HG02763 (cell line): Measurements from ENCODE around the gene PGGT1B.

Experiments used
- ATAC-seq: cut with Tn5 transposase; IDR thresholded peaks from one replicate; pipeline ENCODE4 v1.9.1; 2021; ENCODE audit warnings: mild to moderate bottlenecking, moderate library complexity; ENCODE audit not compliant: unreplicated experiment

The PGGT1B gene

DNA sequence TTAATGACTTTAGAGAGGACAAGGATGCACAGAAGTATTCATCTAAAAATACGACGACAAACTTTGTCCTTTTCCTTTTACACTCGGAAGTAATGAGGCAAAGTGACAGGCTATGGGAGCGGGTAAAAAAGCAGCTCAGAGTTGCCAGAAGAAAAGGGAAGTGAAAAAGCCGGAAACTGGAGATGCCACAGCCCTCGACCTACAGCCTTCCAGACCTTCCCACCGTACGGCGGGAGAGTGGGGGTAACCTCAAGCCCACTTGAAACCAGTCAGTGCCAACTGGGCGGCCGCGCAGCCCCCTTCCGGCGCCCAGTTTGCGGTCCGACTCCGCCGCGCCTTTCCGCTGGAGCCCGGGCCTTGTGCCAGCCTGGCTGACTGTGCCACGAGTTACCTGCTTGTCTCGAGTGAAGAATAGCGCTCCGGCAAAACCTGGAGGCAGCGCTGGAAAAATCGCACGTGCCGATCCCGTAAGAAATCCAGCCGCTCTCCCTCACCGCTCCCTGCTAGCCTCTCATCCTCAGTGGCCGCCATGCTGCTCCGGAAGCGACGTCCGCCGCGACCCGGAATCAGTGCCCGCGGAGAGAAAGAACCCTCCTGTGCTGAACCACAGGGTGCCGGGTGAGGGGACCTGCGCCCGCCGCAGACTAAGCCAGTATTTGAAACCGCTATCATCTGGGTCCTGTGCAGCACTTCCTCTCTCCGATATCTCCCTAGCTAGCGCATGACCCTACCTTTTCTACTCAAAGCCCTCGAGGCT, at the start of gene PGGT1B:
TSS of gene PGGT1B (minus strand) at position 557 of the 757 bp plus-strand sequence. CDS start at position 531, 26 bp downstream.
- peak; percentile 91 for ATAC-seq

GRCh38 chr5:115309751-115310370, 47.2 kb upstream of the PGGT1B start:
- no peak for ATAC-seq

- ATAC-seq, result no peak
These were observed 46.1 kb upstream of the PGGT1B start for GRCh38 chr5:115308815-115309214.

- ATAC-seq, result no peak
These were observed 43.4 kb upstream of the PGGT1B start for GRCh38 chr5:115306011-115306536.

GRCh38 chr5:115304496-115304895, 41.8 kb upstream of the PGGT1B start:
- no peak for ATAC-seq

- no peak for ATAC-seq
These were observed 36.1 kb upstream of the PGGT1B start for GRCh38 chr5:115298811-115299210.

DNA sequence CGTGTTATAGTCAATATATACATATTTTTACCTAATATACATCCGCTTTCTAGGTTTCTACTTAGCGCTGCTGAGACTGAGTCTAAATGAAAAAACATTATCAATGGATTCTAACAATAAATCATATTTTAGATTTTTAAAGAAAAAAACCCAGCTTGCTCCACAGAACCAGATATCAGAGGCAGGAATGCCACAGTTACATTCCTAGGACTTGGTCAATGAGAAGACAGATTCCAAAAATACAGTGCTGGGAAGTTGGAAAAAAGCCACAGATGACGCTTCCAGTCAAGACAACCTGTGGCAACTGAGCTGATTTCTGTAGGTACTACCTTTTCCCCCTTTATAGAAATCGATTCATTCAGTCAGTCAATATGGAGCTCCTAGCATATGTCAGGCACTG, 34.4 kb upstream of the PGGT1B start:
- ATAC-seq, result no peak

DNA sequence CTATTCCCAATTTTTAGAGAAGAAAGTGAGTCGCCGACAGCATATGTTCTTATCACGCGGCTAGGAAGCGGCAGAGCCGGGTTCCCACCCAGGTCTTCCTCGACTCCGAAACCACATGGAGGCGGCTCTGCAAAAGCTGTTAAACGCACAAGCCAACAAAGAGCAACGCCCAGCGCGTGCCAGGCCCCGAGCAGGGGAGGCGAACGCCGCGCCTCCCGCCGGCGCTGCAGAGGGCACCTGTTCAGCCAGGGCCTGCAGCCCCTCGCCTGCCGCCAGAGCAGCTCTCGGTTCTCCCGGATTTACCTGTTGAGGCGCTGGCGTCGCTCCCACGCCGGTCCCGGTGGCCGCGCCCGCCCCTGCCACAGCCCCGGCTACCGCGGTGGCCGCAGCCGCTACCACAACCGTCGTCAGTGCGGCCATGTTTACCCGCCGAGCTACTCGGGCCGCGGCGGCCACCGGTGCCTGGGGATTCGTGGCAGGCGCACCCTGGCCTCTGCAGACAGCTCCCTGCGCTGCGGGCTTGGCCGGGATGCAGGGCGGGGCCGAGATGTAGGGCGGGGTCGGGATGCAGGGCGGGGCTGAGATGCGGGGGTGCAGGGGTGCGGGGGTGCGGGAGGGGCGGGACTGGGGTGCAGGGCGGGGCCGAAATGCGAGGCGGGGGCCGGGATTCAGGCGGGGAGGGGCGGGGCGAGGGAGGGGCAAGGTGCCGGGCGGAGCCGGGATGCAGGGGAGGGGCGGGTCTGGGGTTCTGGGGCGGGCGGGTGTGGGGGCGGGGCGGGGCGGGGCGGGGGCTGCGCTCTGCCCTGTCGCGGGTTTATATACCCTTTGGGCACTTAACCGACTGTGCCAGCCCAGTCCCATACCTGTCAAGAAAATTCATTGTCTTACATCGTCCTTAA, 33.7 kb upstream of the PGGT1B start, which contains the start of gene CCDC112:
TSS of gene CCDC112 (minus strand) at position 531 of the 899 bp plus-strand sequence. CDS start at position 420, 111 bp downstream.
- ATAC-seq, result peak; percentile 79

GRCh38 chr5:115295777-115296123, 33.1 kb upstream of the PGGT1B start:
- ATAC-seq, result peak; percentile 9

- no peak for ATAC-seq
These were observed 28.7 kb upstream of the PGGT1B start for GRCh38 chr5:115291397-115291796.

DNA sequence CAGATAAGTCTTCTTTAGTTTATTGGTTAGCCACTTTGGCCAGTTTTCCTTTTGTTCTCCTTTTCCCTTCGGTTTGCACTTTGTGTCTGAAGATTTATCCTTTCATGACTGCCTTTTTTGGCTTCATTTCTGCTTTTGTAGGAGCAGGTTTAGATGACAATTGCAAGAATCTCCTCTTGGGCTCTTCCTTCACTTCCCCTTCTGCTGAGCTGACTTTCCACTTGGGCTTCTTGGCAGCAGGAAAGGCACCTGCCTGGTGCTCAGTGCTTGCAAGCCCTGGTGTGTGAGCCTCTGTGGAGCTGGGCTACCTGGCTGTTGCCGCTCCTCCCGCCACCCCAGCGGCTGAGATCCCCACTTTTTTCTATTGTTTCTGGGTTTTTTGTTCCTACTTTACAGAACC, 26.4 kb upstream of the PGGT1B start:
- no peak for ATAC-seq

DNA sequence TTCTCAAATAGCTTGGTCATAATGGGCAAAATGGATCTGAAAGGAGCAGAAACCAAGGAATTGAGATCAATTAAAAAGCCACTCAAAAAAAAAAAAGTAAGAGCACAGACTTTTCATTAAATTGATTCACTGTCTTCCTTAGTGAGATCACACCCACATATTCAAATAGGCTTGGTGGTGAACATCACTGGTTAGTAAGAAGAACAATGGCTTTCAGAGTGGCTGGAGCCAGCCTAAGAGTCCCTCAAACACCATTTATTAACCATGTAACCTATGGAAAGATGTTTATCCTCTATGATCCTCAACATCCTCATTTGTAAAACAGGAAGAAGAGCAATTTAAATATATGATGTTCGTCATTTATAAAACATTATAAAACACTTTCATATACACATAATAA, 21.3 kb upstream of the PGGT1B start:
- no peak for ATAC-seq

- no peak for ATAC-seq
These were observed 19.5 kb upstream of the PGGT1B start for GRCh38 chr5:115282131-115282530.

DNA sequence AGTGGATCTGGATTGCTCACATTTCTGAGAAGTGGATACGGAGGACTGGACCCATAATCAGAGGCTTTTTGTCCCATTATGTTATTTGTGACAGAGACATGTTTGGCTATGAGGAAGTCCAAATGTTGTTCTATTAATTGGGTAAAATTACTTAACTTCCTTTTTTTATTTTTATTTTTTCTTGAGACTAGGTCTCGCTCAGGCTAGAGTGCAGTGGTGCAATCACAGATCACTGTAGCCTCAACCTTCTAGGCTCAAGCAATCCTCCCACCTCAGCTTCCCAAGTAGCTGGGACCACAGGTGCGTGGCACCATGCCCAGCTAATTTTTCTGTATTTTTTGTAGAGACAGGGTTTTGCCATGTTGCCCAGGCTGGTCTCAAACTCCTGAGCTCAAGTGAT, 11.9 kb upstream of the PGGT1B start:
- no peak for ATAC-seq

DNA sequence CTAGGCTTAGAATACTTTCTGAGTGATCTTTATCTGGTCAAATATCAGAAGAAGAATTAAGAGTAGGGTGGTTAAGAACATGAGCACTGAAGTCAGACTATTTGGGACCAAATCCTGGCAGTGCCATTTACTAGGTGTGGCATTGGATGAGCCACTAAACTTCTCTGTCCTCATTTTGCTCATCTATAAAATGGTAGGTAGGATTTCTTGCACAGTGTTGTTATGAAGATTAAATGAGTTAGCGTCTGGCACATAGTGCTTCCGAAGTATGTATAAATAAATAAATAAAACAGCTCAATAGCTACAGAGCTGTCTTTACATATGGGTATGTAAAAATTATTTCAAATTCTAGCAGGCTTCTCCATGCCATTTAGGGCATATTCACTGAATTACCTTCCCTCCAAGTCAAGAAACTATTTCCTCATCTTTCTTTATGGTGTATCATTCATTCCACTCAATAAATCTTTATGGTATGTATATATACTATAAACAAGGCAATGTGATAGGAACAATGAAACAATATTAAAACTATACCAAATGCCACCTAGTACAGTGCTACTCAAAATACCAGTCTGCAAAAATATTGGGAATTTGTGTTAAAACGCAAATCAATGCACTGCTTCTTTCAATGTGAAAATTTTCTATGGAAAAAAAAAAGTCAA, 9.8 kb upstream of the PGGT1B start:
- no peak for ATAC-seq

DNA sequence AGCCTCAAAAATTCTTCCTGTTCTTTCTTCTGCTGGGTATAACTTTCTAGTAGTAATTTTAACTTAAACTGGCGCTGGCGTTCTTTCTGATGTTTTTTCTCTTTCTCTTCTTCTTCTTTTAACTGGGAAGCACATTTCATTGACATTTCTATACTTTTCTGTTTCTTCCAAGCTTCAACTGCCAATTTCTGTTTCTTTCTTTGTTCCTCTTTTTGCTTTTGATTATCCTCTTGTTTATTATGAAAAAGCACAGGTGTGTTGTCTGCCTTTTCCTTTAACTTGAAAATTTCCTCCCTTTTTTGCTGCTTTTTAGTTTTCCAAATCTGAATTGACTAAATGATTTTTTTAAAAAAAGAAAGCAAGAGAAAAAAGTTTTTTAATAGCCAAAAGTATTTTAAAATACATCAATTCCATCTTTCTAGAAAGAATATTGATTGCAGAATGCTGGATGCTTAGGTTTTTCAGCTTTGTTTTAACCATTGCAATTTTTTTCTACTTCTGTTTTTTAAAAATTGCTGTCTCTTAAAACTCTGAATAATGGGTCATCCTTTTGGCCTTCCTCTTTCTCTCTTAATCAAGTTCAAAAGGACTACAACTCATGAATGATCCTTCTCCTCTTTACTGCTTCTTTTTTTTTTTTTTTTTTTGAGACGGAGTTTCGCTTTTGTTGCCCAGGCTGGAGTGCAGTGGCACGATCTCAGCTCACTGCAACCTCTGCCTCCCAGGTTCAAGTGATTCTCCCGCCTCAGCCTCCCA, 8.8 kb upstream of the PGGT1B start:
- no peak for ATAC-seq

GRCh38 chr5:115267617-115268016, 4.9 kb upstream of the PGGT1B start:
- no peak for ATAC-seq

- no peak for ATAC-seq
These were observed 2.5 kb upstream of the PGGT1B start for GRCh38 chr5:115265220-115265619.

DNA sequence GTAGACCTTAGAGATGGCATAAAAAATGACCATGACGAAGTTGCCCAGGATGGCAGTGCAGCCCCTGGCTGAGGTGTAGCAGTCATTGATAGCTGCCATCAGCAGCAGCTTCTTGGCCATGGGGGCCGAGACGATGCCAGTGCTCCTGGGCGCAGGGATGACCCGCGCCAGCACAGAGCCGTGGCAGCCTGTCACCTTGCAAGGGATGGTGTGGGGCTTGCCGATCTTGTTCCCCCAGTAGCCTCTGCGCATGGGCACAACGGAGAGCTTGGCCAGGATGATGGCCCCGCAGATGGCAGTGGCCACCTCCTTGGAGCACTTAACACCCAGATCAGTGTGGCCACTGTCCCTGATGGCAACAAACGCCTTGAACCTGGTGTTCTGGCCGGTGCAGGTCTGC, 2.1 kb upstream of the PGGT1B start:
- ATAC-seq, result no peak

- no peak for ATAC-seq
These were observed 352 bp upstream of the PGGT1B start for GRCh38 chr5:115263078-115263380.
